Peyer's patch (tissue), 4 donors: ENCODE measurements around the gene PGLYRP3. TPM values are rescaled to one million over a fixed set of nuclear protein-coding genes. Genes with fewer than 3 reads are reported as not detected.

Source experiments
- DNase-seq, 3 donors: peaks; one replicate each; pipeline ENCODE4 v3.0.0-alpha.2; 2017 to 2019
- H3K27ac ChIP-seq, 4 donors: fragments of 200-600 bp; sonication (generic); one replicate each; pipeline ENCODE4 v1.5.1; 2016 to 2019
- H3K27me3 ChIP-seq, 2 donors: fragments of 200-600 bp; sonication (generic); one replicate each; pipeline ENCODE4 v1.5.1; 2019
- H3K36me3 ChIP-seq, 3 donors: fragments of 200-600 bp; sonication (generic); one replicate each; pipeline ENCODE4 v1.5.1; 2016 to 2019
- H3K4me1 ChIP-seq, 4 donors: fragments of 200-600 bp; sonication (generic); one replicate each; pipeline ENCODE4 v1.5.1; 2016 to 2019
- H3K4me3 ChIP-seq, 4 donors: fragments of 200-600 bp; sonication (generic); 1 replicate in 3 of 4; 2 replicates in 1 of 4; pipeline ENCODE4 v1.5.1; 2016 to 2019; ENCODE audit warnings: mild to moderate bottlenecking in 1 of 4
- H3K9me3 ChIP-seq, 4 donors: fragments of 200-600 bp; sonication (generic); one replicate each; pipeline ENCODE4 v1.5.1; 2016 to 2019; ENCODE audit warnings: mild to moderate bottlenecking in 1 of 4
- CTCF ChIP-seq, 6 experiments: fragments of 450-650 bp in 4 of 6; fragments of 200-600 bp in 2 of 6; sonication (generic) in 1 of 6; IDR thresholded peaks; one replicate each; pipeline ENCODE4 v1.5.1; 2017 to 2019; ENCODE audit warnings: antibody characterized with exemption in 6 of 6, mild to moderate bottlenecking in 3 of 6, moderate library complexity in 1 of 6
- POLR2A ChIP-seq, 2 donors: fragments of 450-650 bp; IDR thresholded peaks; one replicate each; pipeline ENCODE4 v1.5.1; 2017; ENCODE audit warnings: antibody characterized with exemption in 2 of 2, mild to moderate bottlenecking in 2 of 2, moderate library complexity in 2 of 2
- small RNA-seq, 2 donors: library from RNA; depleted of rRNA; stranded (forward); fragments of <200 nt; gene quantifications; one replicate each; pipeline ENCODE3, GENCODE V24; 2016
- total RNA-seq, 4 donors: library from RNA; depleted of rRNA; stranded (reverse); fragments of >200 nt; gene quantifications; one replicate each; pipeline ENCODE4 v1.1.0, GENCODE V29; 2016

Gene PGLYRP3
- total RNA-seq, 4 donors from 2014 or later: not detected

GRCh38 chr1:153250166-153250565, 62.6 kb downstream of the PGLYRP3 start:
- DNase-seq: no peak
- Histone ChIP-seq H3K9me3 (no peaks in the 10 kb centered on the region), H3K4me1 (no peaks in the 10 kb centered on the region), H3K27me3 (no peaks in the 10 kb centered on the region), H3K4me3 (no peak overlapping the region), H3K36me3 (no peaks in the 10 kb centered on the region), H3K27ac (no peak overlapping the region)
- no peak for TF ChIP-seq CTCF (IDR thresholded peaks at IDR 0.05)
- TF ChIP-seq POLR2A (IDR thresholded peaks at IDR 0.05): no peak

GRCh38 chr1:153248176-153248879, 64.4 kb downstream of the PGLYRP3 start:
- Histone ChIP-seq H3K9me3 (no peaks in the 10 kb centered on the region), H3K27me3 (no peaks in the 10 kb centered on the region), H3K4me1 (no peaks in the 10 kb centered on the region), H3K27ac (no peak overlapping the region), H3K4me3 (no peak overlapping the region), H3K36me3 (no peaks in the 10 kb centered on the region)
- DNase-seq: no peak
- TF ChIP-seq POLR2A (IDR thresholded peaks at IDR 0.05): no peak

Small RNA genes within 50 kb of the gene (small RNA-seq; reads per million reads assigned to genes)
- 0 reads per million in 2 donors for gene RNU6-160P

Other genes starting within 250 kb of the PGLYRP3 start
- not detected for gene SPRR2B, start 241.3 kb downstream of the PGLYRP3 start, total RNA-seq
- gene SPRR2E, start 218.4 kb downstream of the PGLYRP3 start, total RNA-seq: not detected
- gene SPRR2F, start 199.4 kb downstream of the PGLYRP3 start, total RNA-seq: not detected
- gene SPRR2G, start 162.1 kb downstream of the PGLYRP3 start, total RNA-seq: not detected
- not detected for gene LELP1, start 109.5 kb downstream of the PGLYRP3 start, total RNA-seq
- gene PRR9, start 95.4 kb downstream of the PGLYRP3 start, total RNA-seq: not detected
- not detected for gene LORICRIN, start 53.3 kb downstream of the PGLYRP3 start, total RNA-seq
- gene PGLYRP4, start 35.9 kb upstream of the PGLYRP3 start, total RNA-seq: not detected
- 10 to 100 TPM in 3 of 4 donors, 1 to 10 TPM in 1; 6.8 to 96.6 (median 17.6) TPM for gene S100A9, start 44.9 kb upstream of the PGLYRP3 start, total RNA-seq
- not detected for gene S100A12, start 62.7 kb upstream of the PGLYRP3 start, total RNA-seq
- 1 to 10 TPM in 2 of 4 donors, not detected in 2; 7.6 to 9.8 TPM for gene S100A8, start 78.1 kb upstream of the PGLYRP3 start, total RNA-seq
- gene S100A7A, start 103.6 kb upstream of the PGLYRP3 start, total RNA-seq: not detected
- gene S100A7, start 147.7 kb upstream of the PGLYRP3 start, total RNA-seq: not detected
- gene S100A6, start 223.0 kb upstream of the PGLYRP3 start, total RNA-seq: 100 to 1,000 TPM; 321 to 366 (median 334) TPM
- not detected for gene S100A5, start 228.0 kb upstream of the PGLYRP3 start, total RNA-seq
- gene S100A4, start 232.9 kb upstream of the PGLYRP3 start, total RNA-seq: 100 to 1,000 TPM in 1 of 4 donors, 10 to 100 TPM in 3; 38.2 to 435 (median 53.6) TPM
- gene S100A3, start 236.3 kb upstream of the PGLYRP3 start, total RNA-seq: not detected